ENCODE results near the gene CHTF18.

DNA sequence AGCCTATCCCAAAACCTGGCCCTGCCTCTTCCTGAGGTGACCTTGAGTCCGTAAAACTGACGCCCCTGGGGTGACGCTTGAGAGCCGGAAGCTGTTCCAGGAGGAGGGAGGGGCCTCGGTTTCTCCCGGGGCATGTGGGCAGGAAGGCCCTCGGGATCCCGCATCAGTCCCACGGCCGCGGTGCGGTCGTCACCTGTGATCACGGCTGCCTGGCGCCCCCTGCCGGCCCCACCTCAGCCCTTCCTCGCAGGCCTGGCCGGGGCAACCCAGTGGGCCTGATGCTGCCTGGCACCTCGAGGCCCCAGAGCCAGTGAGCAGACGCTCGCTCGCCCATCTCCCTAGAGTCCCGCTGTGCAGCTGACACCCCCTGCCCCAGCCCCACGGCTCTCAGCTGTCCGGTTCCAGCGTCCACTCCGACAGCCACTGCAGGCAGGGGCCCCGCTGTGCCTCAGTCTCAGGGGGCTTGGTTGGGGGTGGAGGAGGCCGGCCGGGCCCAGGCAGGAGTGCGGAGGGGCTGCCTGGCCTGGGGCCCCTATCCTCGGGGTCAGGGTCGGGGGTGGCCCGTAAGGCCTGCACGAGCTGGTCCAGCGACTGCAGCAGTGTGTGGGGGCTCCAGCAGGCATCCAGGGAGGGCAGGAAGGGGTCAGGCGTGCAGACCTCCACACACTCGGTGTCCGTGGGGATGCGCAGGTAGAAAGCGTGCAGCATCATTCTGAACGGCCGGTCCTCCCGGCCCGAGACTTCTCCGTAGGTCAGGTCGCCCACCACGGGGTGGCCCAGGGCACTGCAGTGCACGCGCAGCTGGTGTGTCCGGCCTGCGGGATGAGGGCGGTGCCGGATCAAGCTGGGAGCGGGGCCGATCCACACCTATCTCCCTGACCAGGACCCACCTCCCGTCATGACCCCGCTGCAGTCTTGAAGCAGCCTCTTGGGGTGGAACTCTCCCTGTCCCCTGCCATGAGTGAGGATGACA lies 2.6 kb upstream of the CHTF18 start:
- TF ChIP-seq, protein P1, sequence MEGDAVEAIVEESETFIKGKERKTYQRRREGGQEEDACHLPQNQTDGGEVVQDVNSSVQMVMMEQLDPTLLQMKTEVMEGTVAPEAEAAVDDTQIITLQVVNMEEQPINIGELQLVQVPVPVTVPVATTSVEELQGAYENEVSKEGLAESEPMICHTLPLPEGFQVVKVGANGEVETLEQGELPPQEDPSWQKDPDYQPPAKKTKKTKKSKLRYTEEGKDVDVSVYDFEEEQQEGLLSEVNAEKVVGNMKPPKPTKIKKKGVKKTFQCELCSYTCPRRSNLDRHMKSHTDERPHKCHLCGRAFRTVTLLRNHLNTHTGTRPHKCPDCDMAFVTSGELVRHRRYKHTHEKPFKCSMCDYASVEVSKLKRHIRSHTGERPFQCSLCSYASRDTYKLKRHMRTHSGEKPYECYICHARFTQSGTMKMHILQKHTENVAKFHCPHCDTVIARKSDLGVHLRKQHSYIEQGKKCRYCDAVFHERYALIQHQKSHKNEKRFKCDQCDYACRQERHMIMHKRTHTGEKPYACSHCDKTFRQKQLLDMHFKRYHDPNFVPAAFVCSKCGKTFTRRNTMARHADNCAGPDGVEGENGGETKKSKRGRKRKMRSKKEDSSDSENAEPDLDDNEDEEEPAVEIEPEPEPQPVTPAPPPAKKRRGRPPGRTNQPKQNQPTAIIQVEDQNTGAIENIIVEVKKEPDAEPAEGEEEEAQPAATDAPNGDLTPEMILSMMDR (IDR thresholded peaks at IDR 0.05): peak; percentile 69 to 90 (median 85)
- no peak for TF ChIP-seq EP300 (IDR thresholded peaks at IDR 0.05)
